Peyer's patch (tissue), 4 donors: Measurements from ENCODE around the gene MORC1. TPM values are rescaled to one million over a fixed set of nuclear protein-coding genes. Genes with fewer than 3 reads are reported as not detected.

ENCODE experiments used
- DNase-seq, 3 donors: peaks; one replicate each; pipeline ENCODE4 v3.0.0-alpha.2; 2017 to 2019
- H3K27ac ChIP-seq, 4 donors: fragments of 200-600 bp; sonication (generic); one replicate each; pipeline ENCODE4 v1.5.1; 2016 to 2019
- H3K27me3 ChIP-seq, 2 donors: fragments of 200-600 bp; sonication (generic); one replicate each; pipeline ENCODE4 v1.5.1; 2019
- H3K36me3 ChIP-seq, 3 donors: fragments of 200-600 bp; sonication (generic); one replicate each; pipeline ENCODE4 v1.5.1; 2016 to 2019
- H3K4me1 ChIP-seq, 4 donors: fragments of 200-600 bp; sonication (generic); one replicate each; pipeline ENCODE4 v1.5.1; 2016 to 2019
- H3K4me3 ChIP-seq, 4 donors: fragments of 200-600 bp; sonication (generic); 1 replicate in 3 of 4; 2 replicates in 1 of 4; pipeline ENCODE4 v1.5.1; 2016 to 2019; ENCODE audit warnings: mild to moderate bottlenecking in 1 of 4
- H3K9me3 ChIP-seq, 4 donors: fragments of 200-600 bp; sonication (generic); one replicate each; pipeline ENCODE4 v1.5.1; 2016 to 2019; ENCODE audit warnings: mild to moderate bottlenecking in 1 of 4
- POLR2A ChIP-seq, 2 donors: fragments of 450-650 bp; IDR thresholded peaks; one replicate each; pipeline ENCODE4 v1.5.1; 2017; ENCODE audit warnings: antibody characterized with exemption in 2 of 2, mild to moderate bottlenecking in 2 of 2, moderate library complexity in 2 of 2
- total RNA-seq, 4 donors: library from RNA; depleted of rRNA; stranded (reverse); fragments of >200 nt; gene quantifications; one replicate each; pipeline ENCODE4 v1.1.0, GENCODE V29; 2016
- TF ChIP-seq, protein P1 (sequence below), 6 experiments: fragments of 450-650 bp in 4 of 6; fragments of 200-600 bp in 2 of 6; sonication (generic) in 1 of 6; IDR thresholded peaks; one replicate each; pipeline ENCODE4 v1.5.1; 2017 to 2019; ENCODE audit warnings: antibody characterized with exemption in 6 of 6, mild to moderate bottlenecking in 3 of 6, moderate library complexity in 1 of 6

Gene MORC1
- total RNA-seq, 4 donors from 2014 or later, result 0.54 TPM; not detected in 3

DNA sequence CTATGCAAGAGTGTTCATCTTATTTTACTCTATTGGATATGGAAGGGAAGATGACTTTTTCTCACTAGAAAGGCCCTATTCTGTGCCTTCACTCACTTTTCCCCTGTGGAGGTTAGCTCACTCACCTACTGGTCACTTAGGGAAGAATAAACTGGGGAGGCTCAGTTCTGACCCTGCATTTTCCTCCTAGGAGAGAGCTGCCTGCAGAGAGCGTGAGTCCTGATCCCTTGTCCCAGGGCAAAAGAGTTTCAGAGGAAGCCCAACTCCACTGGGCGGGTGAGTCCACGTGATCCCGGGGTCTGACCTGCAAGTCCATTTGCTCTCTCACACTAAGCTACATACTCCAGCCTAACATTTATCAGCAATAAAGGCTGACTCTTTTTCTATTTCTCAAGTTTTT lies 8.4 kb downstream of the MORC1 start:
- Histone ChIP-seq H3K9me3 (no peaks in the 10 kb centered on the region), H3K4me3 (no peak overlapping the region), H3K36me3 (no peaks in the 10 kb centered on the region), H3K4me1 (peaks cover 0 to 6% (median 0%) of the 10 kb centered on the region in 4 donors), H3K27me3 (no peaks in the 10 kb centered on the region), H3K27ac (no peak overlapping the region)
- no peak for TF ChIP-seq POLR2A (IDR thresholded peaks at IDR 0.05)
- TF ChIP-seq, protein P1, sequence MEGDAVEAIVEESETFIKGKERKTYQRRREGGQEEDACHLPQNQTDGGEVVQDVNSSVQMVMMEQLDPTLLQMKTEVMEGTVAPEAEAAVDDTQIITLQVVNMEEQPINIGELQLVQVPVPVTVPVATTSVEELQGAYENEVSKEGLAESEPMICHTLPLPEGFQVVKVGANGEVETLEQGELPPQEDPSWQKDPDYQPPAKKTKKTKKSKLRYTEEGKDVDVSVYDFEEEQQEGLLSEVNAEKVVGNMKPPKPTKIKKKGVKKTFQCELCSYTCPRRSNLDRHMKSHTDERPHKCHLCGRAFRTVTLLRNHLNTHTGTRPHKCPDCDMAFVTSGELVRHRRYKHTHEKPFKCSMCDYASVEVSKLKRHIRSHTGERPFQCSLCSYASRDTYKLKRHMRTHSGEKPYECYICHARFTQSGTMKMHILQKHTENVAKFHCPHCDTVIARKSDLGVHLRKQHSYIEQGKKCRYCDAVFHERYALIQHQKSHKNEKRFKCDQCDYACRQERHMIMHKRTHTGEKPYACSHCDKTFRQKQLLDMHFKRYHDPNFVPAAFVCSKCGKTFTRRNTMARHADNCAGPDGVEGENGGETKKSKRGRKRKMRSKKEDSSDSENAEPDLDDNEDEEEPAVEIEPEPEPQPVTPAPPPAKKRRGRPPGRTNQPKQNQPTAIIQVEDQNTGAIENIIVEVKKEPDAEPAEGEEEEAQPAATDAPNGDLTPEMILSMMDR (IDR thresholded peaks at IDR 0.05), result no peak
- DNase-seq, result no peak

DNA sequence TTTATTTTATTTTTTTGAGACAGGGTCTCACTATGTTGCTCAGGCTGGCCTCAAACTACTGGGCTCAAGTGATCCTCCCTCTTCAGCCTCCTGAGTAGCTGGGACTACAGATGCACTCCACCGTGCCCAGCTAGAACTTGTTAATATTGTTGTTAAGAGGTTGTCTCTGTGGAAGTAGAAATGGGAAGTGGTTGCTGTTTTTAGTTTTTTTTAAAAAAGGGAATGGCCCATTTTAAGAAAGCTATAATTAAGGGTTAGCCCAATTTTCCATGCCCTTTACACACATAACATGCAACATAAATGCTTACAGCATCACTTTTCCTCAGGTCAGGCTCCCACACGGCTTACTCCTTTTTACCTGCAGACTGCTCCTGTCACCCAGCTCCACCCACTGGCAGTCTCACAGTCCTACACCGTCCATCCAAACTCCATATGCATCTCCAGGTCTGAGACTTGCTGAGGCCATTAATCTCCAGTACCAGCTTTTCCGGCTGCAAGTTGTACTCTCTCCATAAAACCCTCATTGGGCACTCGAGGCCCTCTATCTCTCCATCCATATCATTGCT lies 19.8 kb downstream of the MORC1 start:
- Histone ChIP-seq H3K4me3 (no peak overlapping the region), H3K9me3 (no peaks in the 10 kb centered on the region), H3K27me3 (no peaks in the 10 kb centered on the region), H3K4me1 (no peaks in the 10 kb centered on the region), H3K36me3 (no peaks in the 10 kb centered on the region), H3K27ac (no peak overlapping the region)
- peak in 2 of 3 donors; percentile 52 to 67 for DNase-seq
- TF ChIP-seq, protein P1 (IDR thresholded peaks at IDR 0.05), result peak in 4 of 6 experiments; percentile 20 to 59 (median 51)
- no peak for TF ChIP-seq POLR2A (IDR thresholded peaks at IDR 0.05)

DNA sequence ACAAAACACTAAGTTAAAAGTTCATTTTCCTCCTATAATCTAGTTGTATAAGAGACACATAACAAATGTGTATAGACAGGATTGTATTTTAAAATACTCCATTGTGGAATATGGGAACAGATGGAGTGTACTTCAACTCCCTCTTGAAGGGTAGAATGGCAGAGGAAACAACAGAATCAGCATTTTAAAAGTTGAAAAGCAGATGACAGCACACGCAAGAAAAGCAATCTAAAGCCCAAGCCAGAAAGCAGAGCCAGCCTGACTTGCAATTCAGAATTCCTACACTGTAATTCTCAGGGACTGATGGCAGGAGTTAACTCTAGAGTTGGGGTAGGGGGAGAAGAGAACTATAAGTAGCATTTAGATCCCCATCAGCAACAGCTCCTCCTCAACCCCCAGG lies 22.8 kb downstream of the MORC1 start:
- TF ChIP-seq, protein P1 (IDR thresholded peaks at IDR 0.05), result no peak
- no peak for TF ChIP-seq POLR2A (IDR thresholded peaks at IDR 0.05)
- H3K27ac ChIP-seq, result no peak overlapping the region
- no peak overlapping the region for H3K4me3 ChIP-seq
- no peaks in the 10 kb centered on the region for H3K9me3 ChIP-seq
- H3K4me1 ChIP-seq, result no peaks in the 10 kb centered on the region
- DNase-seq, result no peak
- H3K36me3 ChIP-seq, result no peaks in the 10 kb centered on the region
- no peaks in the 10 kb centered on the region for H3K27me3 ChIP-seq

DNA sequence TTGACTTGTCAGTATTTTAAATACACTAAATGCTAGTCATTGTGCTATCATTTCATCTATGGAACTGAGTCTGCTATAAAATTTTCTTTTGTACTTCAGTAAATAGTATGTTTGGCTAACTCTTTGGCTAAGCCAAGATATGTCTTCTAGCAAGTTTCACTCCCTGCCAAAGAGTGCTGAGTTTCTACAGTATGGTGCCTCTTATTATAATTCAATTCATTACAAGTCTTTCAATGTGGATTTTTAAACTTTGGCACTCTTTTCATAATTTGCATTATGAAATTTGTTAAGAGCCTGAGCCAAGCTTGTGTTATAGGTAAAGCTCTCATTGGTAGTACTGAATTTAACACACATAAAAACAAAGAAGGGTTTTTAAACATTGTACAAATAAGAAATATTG lies 24.4 kb downstream of the MORC1 start:
- no peak overlapping the region for H3K4me3 ChIP-seq
- H3K27me3 ChIP-seq, result no peaks in the 10 kb centered on the region
- no peak for DNase-seq
- TF ChIP-seq, protein P1 (IDR thresholded peaks at IDR 0.05), result no peak
- no peak for TF ChIP-seq POLR2A (IDR thresholded peaks at IDR 0.05)
- H3K4me1 ChIP-seq, result no peaks in the 10 kb centered on the region
- H3K27ac ChIP-seq, result no peak overlapping the region
- no peaks in the 10 kb centered on the region for H3K9me3 ChIP-seq
- no peaks in the 10 kb centered on the region for H3K36me3 ChIP-seq

DNA sequence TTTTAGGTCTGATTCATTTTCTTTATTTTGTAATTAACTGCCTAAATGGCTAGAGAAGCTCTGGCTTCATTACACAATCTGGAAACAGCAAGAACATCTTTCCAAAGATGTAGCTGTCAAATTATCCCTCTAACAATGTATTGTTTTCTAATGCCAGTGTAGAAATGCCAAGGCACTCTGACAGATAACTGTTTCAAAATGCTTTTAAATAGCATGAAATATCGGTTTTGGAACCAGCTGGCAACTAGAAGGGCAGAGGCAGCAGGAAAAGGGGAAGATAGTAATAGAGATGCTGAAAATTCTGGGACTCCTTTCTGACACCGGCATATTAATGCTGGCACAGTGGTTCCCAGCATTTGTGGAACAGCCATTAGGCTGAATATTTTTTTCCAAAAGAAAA lies 26.1 kb downstream of the MORC1 start:
- TF ChIP-seq, protein P1 (IDR thresholded peaks at IDR 0.05), result no peak
- no peak for TF ChIP-seq POLR2A (IDR thresholded peaks at IDR 0.05)
- Histone ChIP-seq H3K27ac (no peak overlapping the region), H3K36me3 (no peaks in the 10 kb centered on the region)

DNA sequence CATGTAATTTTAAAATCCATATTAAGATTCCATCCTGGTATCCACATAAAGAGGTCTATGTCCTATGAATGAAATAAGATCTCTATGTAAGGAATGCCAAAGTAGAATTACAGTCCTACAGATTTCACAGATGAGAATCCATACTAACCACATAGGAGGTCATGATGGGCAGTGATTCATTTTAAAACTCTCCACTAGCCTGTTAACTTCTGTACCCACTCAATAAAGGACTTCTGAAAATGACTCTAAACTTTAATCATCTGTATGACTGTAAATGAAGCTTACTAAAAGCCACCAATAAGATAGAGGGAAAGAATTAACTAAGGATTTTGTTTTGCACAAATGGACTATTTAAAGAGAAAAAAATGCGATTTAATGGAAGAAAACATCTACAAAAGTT lies 28.7 kb downstream of the MORC1 start:
- no peak for DNase-seq
- H3K4me1 ChIP-seq, result no peaks in the 10 kb centered on the region
- no peaks in the 10 kb centered on the region for H3K27me3 ChIP-seq
- no peak for TF ChIP-seq POLR2A (IDR thresholded peaks at IDR 0.05)
- TF ChIP-seq, protein P1 (IDR thresholded peaks at IDR 0.05), result no peak
- H3K36me3 ChIP-seq, result no peaks in the 10 kb centered on the region
- no peak overlapping the region for H3K4me3 ChIP-seq
- H3K27ac ChIP-seq, result no peak overlapping the region
- H3K9me3 ChIP-seq, result no peaks in the 10 kb centered on the region

More for the DNA sequence above, 26.1 kb downstream of the MORC1 start:
- Histone ChIP-seq H3K9me3 (no peaks in the 10 kb centered on the region), H3K4me3 (no peak overlapping the region), H3K27me3 (no peaks in the 10 kb centered on the region), H3K4me1 (no peaks in the 10 kb centered on the region)
- no peak for DNase-seq
